ENCODE measurements around the gene MT2A.
A peak's percentile ranks its signal among the peaks of the same experiment; 100 is the strongest.

Gene MT2A

GRCh38 chr16:56657555-56658326 lies 49.4 kb downstream of the MT2A start, which contains the start of gene MT1F:
MT1F (plus strand) TSS chr16:56657959; CDS start chr16:56658059, 100 bp downstream.
- peak within 1 kb of the TSS; percentile 84 for H3K27ac Mint-ChIP-seq
- H3K27me3 Mint-ChIP-seq = no peaks in the 10 kb centered on the region
- peak within 1 kb of the TSS; percentile 96 for H3K4me3 Mint-ChIP-seq
- H3K36me3 Mint-ChIP-seq = no peaks in the 10 kb centered on the region
- peaks cover 36% of the 10 kb centered on the region for H3K4me1 Mint-ChIP-seq
- H3K9me3 Mint-ChIP-seq = no peaks in the 10 kb centered on the region

- Mint-ChIP-seq H3K9me3 (no peaks in the 10 kb centered on the region), H3K4me1 (peaks cover 38% of the 10 kb centered on the region), H3K4me3 (peak overlapping the region; percentile 96), H3K36me3 (no peaks in the 10 kb centered on the region), H3K27ac (no peak overlapping the region), H3K27me3 (no peaks in the 10 kb centered on the region)
These were observed 50.0 kb downstream of the MT2A start for GRCh38 chr16:56658327-56658875.
